H9 (cell line): Measurements from ENCODE around the gene CDK16. TPM values are rescaled to one million over a fixed set of nuclear protein-coding genes. Genes with fewer than 3 reads are reported as not detected.
A peak's percentile ranks its signal among the peaks of the same experiment; 100 is the strongest.

Experiments used
- DNase-seq: peaks from one replicate; pipeline ENCODE4 v3.0.0-alpha.2; 2017
- H2AFZ ChIP-seq: one replicate; pipeline ENCODE4 v1.6.1; 2013; ENCODE audit warnings: mild to moderate bottlenecking, low read length, control low read depth, moderate library complexity
- H2AK5ac ChIP-seq: 2 replicates; pipeline ENCODE4 v1.6.1; 2013; ENCODE audit warnings: low read length, control low read depth, mixed read lengths; ENCODE audit not compliant: insufficient read length
- H2BK120ac ChIP-seq: one replicate; pipeline ENCODE4 v1.6.1; 2013; ENCODE audit warnings: low read depth, mild to moderate bottlenecking, low read length, control low read depth, inconsistent platforms; ENCODE audit not compliant: poor library complexity, severe bottlenecking
- H2BK12ac ChIP-seq: 2 replicates; pipeline ENCODE4 v1.6.1; 2013; ENCODE audit warnings: low read length, control low read depth, mixed read lengths, low read depth; ENCODE audit not compliant: insufficient read length
- H2BK15ac ChIP-seq: 2 replicates; pipeline ENCODE4 v1.6.1; 2013; ENCODE audit warnings: low read depth, low read length, control low read depth
- H2BK20ac ChIP-seq: one replicate; pipeline ENCODE4 v1.6.1; 2013; ENCODE audit warnings: low read depth, mild to moderate bottlenecking, low read length, control low read depth, inconsistent platforms; ENCODE audit not compliant: poor library complexity, severe bottlenecking
- H2BK5ac ChIP-seq: 2 replicates; pipeline ENCODE4 v1.6.1; 2013; ENCODE audit warnings: low read length, control low read depth, mixed read lengths; ENCODE audit not compliant: insufficient read length
- H3K14ac ChIP-seq: 2 replicates; pipeline ENCODE4 v1.6.1; 2013; ENCODE audit warnings: low read length, control low read depth; ENCODE audit not compliant: insufficient read depth
- H3K18ac ChIP-seq: 2 replicates; pipeline ENCODE4 v1.6.1; 2013; ENCODE audit warnings: low read depth, mild to moderate bottlenecking, mixed read lengths, low read length, control low read depth; ENCODE audit not compliant: insufficient read length
- H3K23ac ChIP-seq: 2 replicates; pipeline ENCODE4 v1.6.1; 2013; ENCODE audit warnings: low read length, control low read depth, mixed read lengths, low read depth; ENCODE audit not compliant: insufficient read length
- H3K23me2 ChIP-seq: 2 replicates; pipeline ENCODE4 v1.6.1; 2013; ENCODE audit warnings: low read depth, mild to moderate bottlenecking, mixed read lengths, low read length, control low read depth; ENCODE audit not compliant: insufficient read length, poor library complexity, severe bottlenecking
- H3K27ac ChIP-seq: 2 replicates; pipeline ENCODE4 v1.5.1; 2013; ENCODE audit warnings: low read length, control low read depth, mixed read lengths, low read depth; ENCODE audit not compliant: insufficient read length
- H3K27me3 ChIP-seq: 2 replicates; pipeline ENCODE4 v1.6.1; 2013; ENCODE audit warnings: low read length, control low read depth, inconsistent platforms; ENCODE audit not compliant: insufficient read depth
- H3K4ac ChIP-seq: 2 replicates; pipeline ENCODE4 v1.6.1; 2013; ENCODE audit warnings: low read depth, mild to moderate bottlenecking, control low read depth, inconsistent platforms, low read length, moderate library complexity
- H3K4me1 ChIP-seq: 2 replicates; pipeline ENCODE4 v1.6.1; 2013; ENCODE audit warnings: low read length, control low read depth, inconsistent platforms; ENCODE audit not compliant: insufficient read depth
- H3K4me2 ChIP-seq: 2 replicates; pipeline ENCODE4 v1.6.1; 2013; ENCODE audit warnings: low read length, control low read depth, mixed read lengths; ENCODE audit not compliant: insufficient read length, insufficient read depth
- H3K56ac ChIP-seq: 2 replicates; pipeline ENCODE4 v1.6.1; 2013; ENCODE audit warnings: low read depth, mild to moderate bottlenecking, mixed read lengths, low read length, control low read depth; ENCODE audit not compliant: insufficient read length
- H3K79me1 ChIP-seq: 2 replicates; pipeline ENCODE4 v1.6.1; 2013; ENCODE audit warnings: low read depth, mild to moderate bottlenecking, moderate library complexity, low read length, control low read depth, inconsistent platforms; ENCODE audit not compliant: insufficient read depth, poor library complexity, severe bottlenecking
- H3K79me2 ChIP-seq: 2 replicates; pipeline ENCODE4 v1.6.1; 2013; ENCODE audit warnings: low read length, control low read depth, inconsistent platforms; ENCODE audit not compliant: insufficient read depth
- H3K9ac ChIP-seq: 2 replicates; pipeline ENCODE4 v1.6.1; 2013; ENCODE audit warnings: low read length, control low read depth, mixed read lengths; ENCODE audit not compliant: insufficient read length; ENCODE audit errors: extremely low read depth
- H3K9me3 ChIP-seq: one replicate; pipeline ENCODE4 v1.6.1; 2013; ENCODE audit warnings: low read depth, low read length, inconsistent platforms; ENCODE audit not compliant: control insufficient read depth
- H3T11ph ChIP-seq: one replicate; pipeline ENCODE4 v1.6.1; 2013; ENCODE audit warnings: mild to moderate bottlenecking, low read length, control low read depth, inconsistent platforms
- H4K20me1 ChIP-seq: one replicate; pipeline ENCODE4 v1.6.1; 2013; ENCODE audit not compliant: control insufficient read depth, insufficient read length, insufficient read depth
- H4K5ac ChIP-seq: 2 replicates; pipeline ENCODE4 v1.6.1; 2013; ENCODE audit warnings: low read depth, mild to moderate bottlenecking, mixed read lengths, low read length, control low read depth; ENCODE audit not compliant: insufficient read length
- H4K8ac ChIP-seq: replicated peaks from 2 replicates; pipeline ENCODE4 v1.6.1; 2013; ENCODE audit warnings: low read length, control low read depth, mixed read lengths, low read depth; ENCODE audit not compliant: insufficient read length
- H4K91ac ChIP-seq: 2 replicates; pipeline ENCODE4 v1.6.1; 2013; ENCODE audit warnings: low read depth, mild to moderate bottlenecking, moderate library complexity, mixed read lengths, low read length, control low read depth; ENCODE audit not compliant: insufficient read length
- H3K27ac Mint-ChIP-seq, 3 experiments: 2 replicates in 2 of 3; 3 replicates in 1 of 3; pipeline ENCODE4 v1.8.0; 2020 to 2021; ENCODE audit warnings: mixed read lengths in 3 of 3, mild to moderate bottlenecking in 1 of 3, moderate library complexity in 1 of 3
- H3K27me3 Mint-ChIP-seq: 2 replicates; pipeline ENCODE4 v1.8.0; 2021; ENCODE audit warnings: low read depth, mild to moderate bottlenecking, moderate library complexity, mixed read lengths
- H3K36me3 Mint-ChIP-seq, 3 experiments: 2 replicates in 2 of 3; 3 replicates in 1 of 3; pipeline ENCODE4 v1.8.0; 2020 to 2021; ENCODE audit warnings: low read depth in 3 of 3, mixed read lengths in 3 of 3; ENCODE audit not compliant: insufficient read depth in 1 of 3
- H3K4me1 Mint-ChIP-seq, 2 experiments: 2 replicates each; pipeline ENCODE4 v1.8.0; 2020; ENCODE audit warnings: mixed read lengths in 2 of 2
- H3K4me3 Mint-ChIP-seq, 2 experiments: 2 replicates in 1 of 2; 3 replicates in 1 of 2; pipeline ENCODE4 v1.8.0; 2020 to 2021; ENCODE audit warnings: mild to moderate bottlenecking in 2 of 2, mixed read lengths in 2 of 2, moderate library complexity in 1 of 2
- H3K9me3 Mint-ChIP-seq, 2 experiments: 2 replicates in 1 of 2; 3 replicates in 1 of 2; pipeline ENCODE4 v1.8.0; 2020; ENCODE audit warnings: mild to moderate bottlenecking in 2 of 2, mixed read lengths in 2 of 2, moderate library complexity in 1 of 2
- WGBS: extraction: QIAGEN DNeasy Blood & Tissue Kit; methylation state at CpG from one replicate; pipeline ENCODE4 v1.1.7; 2013; ENCODE audit warnings: missing lambda C conversion rate, low lambda C conversion rate, mixed read lengths; ENCODE audit not compliant: insufficient read length; ENCODE audit errors: extremely low coverage; 5-methylcytosine and 5-hydroxymethylcytosine counted together
- total RNA-seq: library from RNA; stranded (reverse); gene quantifications from 2 replicates; pipeline ENCODE4 v1.2.1, GENCODE V29; 2021
- TF ChIP-seq, protein P1 (sequence below): fragments of 200-600 bp; sonication (generic); conservative IDR thresholded peaks from 3 replicates; pipeline ENCODE4 v1.8.0; 2021; ENCODE audit warnings: antibody characterized with exemption, mild to moderate bottlenecking

The CDK16 gene
- total RNA-seq, 1 experiment from 2014 or later, result 226 TPM

DNA sequence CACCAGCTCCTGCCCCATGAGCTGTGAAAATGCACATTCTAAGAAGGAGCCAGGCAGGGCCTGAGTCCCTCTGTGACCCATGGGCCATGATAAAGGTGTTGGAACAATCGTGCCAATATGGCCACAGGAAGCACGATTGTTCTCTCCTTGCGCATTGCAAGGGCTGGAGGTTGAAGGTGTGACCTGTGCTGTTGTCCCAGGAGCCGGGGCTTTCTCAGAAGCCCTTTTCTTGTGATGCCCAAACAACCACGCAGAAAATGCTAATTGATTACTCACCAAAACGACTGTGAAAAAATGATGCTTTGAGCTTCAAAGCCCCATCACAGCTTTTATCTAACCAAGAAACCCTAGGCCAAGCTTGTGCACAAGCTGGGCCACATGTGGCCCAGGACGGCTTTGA is 48.2 kb downstream of the CDK16 start:
- no peak overlapping the region for H3T11ph ChIP-seq
- H3K4me1 Mint-ChIP-seq, result no peaks in the 10 kb centered on the region; a peak in 1 of 4 replicates
- no peak overlapping the region for H2BK120ac ChIP-seq
- H3K9ac ChIP-seq, result no peak overlapping the region
- no peak overlapping the region for H4K91ac ChIP-seq
- no peak overlapping the region for H3K23ac ChIP-seq
- H3K9me3 Mint-ChIP-seq, result peaks cover 40 to 54% of the 10 kb centered on the region in 2 experiments
- no CpG with 5 or more reads among the region's 7 CpGs for WGBS
- H4K5ac ChIP-seq, result no peak overlapping the region
- no peaks in the 10 kb centered on the region for H3K79me2 ChIP-seq
- no peak overlapping the region for H3K18ac ChIP-seq
- no peak overlapping the region for H3K4me2 ChIP-seq
- H3K14ac ChIP-seq, result no peak overlapping the region
- H3K27ac ChIP-seq, result no peak overlapping the region
- no peak overlapping the region for H2BK20ac ChIP-seq
- H3K27me3 ChIP-seq, result no peaks in the 10 kb centered on the region
- H3K4me1 ChIP-seq, result no peaks in the 10 kb centered on the region
- no peak for DNase-seq
- H3K4me3 Mint-ChIP-seq, result no peak overlapping the region
- no peak overlapping the region for H2BK5ac ChIP-seq
- no peak overlapping the region for H2BK15ac ChIP-seq
- H2AFZ ChIP-seq, result no peak overlapping the region
- no peak overlapping the region for H3K4ac ChIP-seq
- peaks cover 0 to 8% (median 5%) of the 10 kb centered on the region in 3 experiments; a peak in 3 of 7 replicates for H3K36me3 Mint-ChIP-seq
- H3K56ac ChIP-seq, result no peak overlapping the region
- TF ChIP-seq, protein P1, sequence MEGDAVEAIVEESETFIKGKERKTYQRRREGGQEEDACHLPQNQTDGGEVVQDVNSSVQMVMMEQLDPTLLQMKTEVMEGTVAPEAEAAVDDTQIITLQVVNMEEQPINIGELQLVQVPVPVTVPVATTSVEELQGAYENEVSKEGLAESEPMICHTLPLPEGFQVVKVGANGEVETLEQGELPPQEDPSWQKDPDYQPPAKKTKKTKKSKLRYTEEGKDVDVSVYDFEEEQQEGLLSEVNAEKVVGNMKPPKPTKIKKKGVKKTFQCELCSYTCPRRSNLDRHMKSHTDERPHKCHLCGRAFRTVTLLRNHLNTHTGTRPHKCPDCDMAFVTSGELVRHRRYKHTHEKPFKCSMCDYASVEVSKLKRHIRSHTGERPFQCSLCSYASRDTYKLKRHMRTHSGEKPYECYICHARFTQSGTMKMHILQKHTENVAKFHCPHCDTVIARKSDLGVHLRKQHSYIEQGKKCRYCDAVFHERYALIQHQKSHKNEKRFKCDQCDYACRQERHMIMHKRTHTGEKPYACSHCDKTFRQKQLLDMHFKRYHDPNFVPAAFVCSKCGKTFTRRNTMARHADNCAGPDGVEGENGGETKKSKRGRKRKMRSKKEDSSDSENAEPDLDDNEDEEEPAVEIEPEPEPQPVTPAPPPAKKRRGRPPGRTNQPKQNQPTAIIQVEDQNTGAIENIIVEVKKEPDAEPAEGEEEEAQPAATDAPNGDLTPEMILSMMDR, result no peak
- no peak overlapping the region for H2AK5ac ChIP-seq
- no peaks in the 10 kb centered on the region for H3K23me2 ChIP-seq
- H4K20me1 ChIP-seq, result no peaks in the 10 kb centered on the region
- no peaks in the 10 kb centered on the region for H3K79me1 ChIP-seq
- no peak overlapping the region for H4K8ac ChIP-seq
- H3K27ac Mint-ChIP-seq, result peak overlapping the region in 1 of 3 experiments; percentile 62; a peak in 1 of 7 replicates
- no peak overlapping the region for H2BK12ac ChIP-seq
- H3K9me3 ChIP-seq, result no peaks in the 10 kb centered on the region
- H3K27me3 Mint-ChIP-seq, result peaks cover 2% of the 10 kb centered on the region; the same call in 1 of the 2 replicates
